HepG2 (cell line): ENCODE measurements around the gene PIK3R4.

Experiments
- MYNN ChIP-seq: sonication (generic); formaldehyde crosslinking; IDR thresholded peaks from 2 replicates; pipeline ENCODE4 v1.4.0; 2020; ENCODE audit warnings: mild to moderate bottlenecking, low read depth, missing genetic modification reagents
- ZKSCAN1 ChIP-seq: fragments of 150-350 bp; IDR thresholded peaks from 2 replicates; pipeline ENCODE4 v1.6.1; 2014; ENCODE audit warnings: low read length
- ZNF232 ChIP-seq: sonication (generic); formaldehyde crosslinking; IDR thresholded peaks from 2 replicates; pipeline ENCODE4 v1.4.0; 2020; ENCODE audit warnings: missing genetic modification reagents, borderline replicate concordance
- ZNF558 ChIP-seq: sonication (generic); formaldehyde crosslinking; IDR thresholded peaks from 2 replicates; pipeline ENCODE4 v1.9.0; 2022; ENCODE audit warnings: mild to moderate bottlenecking, missing genetic modification reagents, borderline replicate concordance

DNA sequence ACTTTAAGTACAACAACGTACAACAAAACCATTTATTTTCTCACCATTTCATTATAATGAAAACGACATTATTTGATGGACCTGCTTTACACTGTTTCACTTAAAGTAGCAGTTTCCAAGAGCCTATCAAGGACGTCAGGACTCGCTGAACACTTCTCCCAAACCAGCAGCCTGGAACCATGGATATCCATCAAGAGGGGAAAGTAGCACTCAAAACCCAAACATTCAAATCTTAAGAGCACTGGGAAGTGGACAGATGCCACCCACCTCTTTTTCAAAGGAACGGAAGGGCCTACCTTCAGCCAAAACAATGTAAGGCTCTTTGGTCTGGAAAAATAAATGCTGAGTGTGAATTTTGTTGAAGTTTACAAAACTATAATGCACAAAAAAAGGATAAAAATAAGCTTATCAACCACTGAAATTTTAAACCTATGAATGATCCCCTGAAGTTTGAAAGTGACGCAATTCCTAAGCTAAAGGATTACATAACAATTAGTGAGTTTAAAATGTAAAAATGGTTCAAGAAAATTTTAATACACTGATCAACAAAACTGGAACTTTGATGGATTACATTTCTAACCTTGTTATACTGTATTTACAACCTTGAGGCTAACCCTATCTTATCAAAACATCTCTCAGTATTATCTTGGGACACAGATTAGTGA, 4.6 kb downstream of the PIK3R4 start:
- TF ChIP-seq ZKSCAN1 (no peak), ZNF232 (CRISPR knock-in tag) (no peak), ZNF558 (no peak), MYNN (CRISPR knock-in tag) (no peak)
